GM18909 (cell line): ENCODE data around the gene PABPN1L.
"Not testable (repeated sequence)": the region's sequence is repeated elsewhere in the genome, so short reads cannot be mapped to it uniquely, and the experiment has no call there.

ENCODE experiments used
- ATAC-seq: cut with Tn5 transposase; IDR thresholded peaks from one replicate; pipeline ENCODE4 v1.9.1; 2021; ENCODE audit warnings: mild to moderate bottlenecking; ENCODE audit not compliant: unreplicated experiment, poor library complexity

The PABPN1L gene

DNA sequence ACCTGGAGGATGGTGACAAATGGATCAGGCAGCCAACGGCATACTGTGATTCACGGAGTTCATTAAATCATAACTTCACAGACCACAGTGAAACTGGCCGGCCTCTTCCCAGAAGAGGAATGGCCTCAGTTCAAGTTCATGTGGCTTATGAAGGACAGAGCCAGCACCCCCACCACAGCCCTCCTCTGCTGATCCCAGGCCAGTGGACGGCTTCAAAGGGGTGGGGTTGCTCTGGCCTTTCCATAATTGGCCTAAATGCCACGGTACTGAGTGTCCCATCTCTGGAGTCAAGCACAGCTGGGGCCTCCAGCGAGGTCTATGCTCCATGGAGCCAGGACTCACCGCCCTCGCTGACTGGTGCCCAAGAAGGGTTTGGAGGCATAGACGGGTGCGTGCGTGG, 31.1 kb downstream of the PABPN1L start:
- ATAC-seq: no peak

DNA sequence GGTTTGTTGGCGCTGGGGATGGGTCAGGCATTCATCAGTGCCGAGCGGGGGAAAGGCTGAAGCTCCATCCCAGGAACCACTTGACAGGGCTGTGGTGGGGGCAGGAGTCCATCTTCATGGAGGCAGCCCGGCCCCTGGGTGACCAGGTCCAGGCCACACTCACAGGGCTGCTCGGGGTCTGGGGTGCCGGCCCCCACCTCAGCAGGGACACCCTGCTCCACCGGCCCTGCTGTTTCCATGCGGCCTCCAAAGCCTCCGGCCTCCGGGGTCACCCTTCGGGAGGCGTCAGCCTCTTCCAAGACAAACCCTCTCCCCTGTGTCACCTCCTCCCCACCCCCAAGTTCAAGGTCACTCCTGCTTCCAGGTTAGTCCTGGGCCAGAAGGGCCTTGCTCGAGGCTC, 31.8 kb downstream of the PABPN1L start:
- ATAC-seq: no peak

DNA sequence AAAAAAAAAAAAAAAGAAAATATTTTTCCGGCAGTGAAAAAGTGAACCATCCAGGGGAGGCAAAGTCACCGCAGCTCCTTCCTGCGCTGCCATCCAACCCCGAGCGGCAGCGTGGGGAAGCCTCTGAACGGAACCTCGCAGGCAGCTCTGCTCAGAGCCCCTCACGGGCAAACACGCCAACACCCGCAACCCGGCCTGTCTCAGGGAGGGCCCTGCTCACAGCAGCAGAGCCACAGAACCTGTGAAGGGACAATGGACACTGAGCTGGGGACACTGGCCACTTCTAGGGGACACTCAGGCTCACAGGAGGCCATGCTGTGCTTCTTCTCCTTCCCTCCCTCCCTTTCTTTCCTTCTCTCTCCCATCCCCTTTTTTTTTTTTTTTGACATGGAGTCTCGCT, 33.4 kb downstream of the PABPN1L start:
- ATAC-seq: no peak

DNA sequence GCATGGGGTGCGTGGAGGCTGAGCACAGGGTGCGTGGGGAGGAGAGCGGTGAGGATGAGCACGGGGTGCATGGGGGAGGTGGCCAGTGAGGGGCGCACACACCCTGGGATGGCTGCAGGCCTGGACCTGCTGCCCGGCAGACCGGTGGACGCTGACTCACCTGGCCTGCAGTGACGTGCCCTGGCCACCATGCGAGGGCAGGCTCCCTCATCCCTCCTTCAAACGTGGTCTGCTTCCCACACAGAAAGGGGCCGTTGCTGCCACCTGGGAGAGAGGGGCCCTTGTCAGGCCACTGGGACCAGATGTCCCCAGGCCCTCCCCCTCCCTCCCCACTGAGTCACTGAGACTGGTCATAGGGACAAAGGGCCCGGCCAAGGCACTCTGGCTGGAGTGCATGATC, 34.6 kb downstream of the PABPN1L start:
- ATAC-seq: no peak

DNA sequence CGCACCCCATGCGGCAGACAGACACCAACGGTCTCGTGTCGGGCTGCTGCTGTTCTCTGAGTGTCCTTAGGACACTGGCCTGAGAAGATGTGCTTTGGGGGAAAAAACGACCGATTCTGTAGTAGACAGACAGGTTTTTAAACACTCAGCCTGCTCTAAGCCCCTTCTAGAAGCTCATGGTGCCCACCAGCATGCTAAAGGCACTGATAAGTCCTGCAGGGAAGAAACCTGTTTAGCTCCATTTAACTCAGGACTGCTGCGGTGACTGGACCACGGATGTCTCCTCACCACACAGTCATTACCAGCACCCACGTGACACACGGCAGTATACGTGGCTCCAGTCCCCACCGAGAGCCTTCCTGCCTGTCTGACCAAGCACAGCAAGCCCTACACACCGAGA, 35.7 kb downstream of the PABPN1L start:
- ATAC-seq: no peak

DNA sequence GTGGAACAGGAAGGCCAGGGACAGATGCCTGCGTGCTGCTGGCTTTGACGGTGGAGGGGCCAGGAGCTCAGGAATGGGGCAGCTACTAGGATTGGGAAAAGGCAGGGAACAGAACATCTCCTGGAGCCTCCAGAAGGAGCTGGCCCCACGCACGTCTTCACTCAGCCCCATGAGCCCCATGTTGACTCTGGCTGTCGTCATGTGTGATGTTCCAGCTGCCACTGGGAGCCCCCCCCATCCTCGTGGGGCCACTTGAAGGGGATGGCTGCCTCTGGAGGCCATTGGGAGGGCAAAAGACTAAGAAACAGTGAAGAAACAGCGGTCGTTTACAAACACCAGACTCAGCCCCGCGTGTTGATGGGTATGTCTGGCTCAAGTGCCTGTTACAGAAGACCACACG, 36.2 kb downstream of the PABPN1L start:
- ATAC-seq: no peak

DNA sequence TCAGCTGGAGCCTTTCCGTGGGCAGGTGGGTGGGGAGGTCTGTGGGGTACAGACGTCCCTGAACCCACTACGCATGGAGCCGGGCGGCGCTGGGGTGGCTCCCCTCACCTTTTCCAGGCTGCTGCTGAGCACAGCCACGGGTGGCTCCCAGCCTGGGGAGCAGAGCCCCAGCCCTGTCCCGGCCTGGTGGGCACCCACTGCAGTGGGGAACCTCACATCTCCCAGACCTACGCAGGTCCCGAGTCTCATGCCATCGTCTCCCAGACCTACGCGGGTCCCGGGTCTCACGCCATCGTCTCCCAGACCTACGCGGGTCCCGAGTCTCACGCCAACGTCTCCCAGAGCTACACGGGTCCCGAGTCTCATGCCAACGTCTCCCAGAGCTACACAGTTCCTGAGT, 37.7 kb downstream of the PABPN1L start:
- ATAC-seq: no peak

DNA sequence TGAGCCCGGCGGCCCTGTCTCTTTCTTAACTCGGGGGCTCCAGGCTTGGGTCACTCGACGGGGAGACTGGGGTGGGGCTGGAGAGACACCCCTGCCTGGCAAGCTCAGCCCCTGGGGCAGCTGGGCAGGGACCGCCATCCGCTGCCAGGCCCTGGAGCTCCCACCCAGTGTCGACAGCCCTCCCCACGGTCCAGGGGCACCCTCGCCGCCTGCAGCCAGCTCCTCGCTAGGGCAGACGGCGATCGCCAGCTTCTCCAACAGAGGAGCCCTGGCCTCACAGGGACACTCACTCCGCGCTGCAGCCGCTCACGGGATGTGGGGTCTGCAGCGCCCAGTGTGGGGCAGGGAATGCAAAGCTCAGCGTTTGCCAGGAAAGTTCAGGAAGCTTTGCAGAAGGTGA, 38.7 kb downstream of the PABPN1L start:
- no peak for ATAC-seq

DNA sequence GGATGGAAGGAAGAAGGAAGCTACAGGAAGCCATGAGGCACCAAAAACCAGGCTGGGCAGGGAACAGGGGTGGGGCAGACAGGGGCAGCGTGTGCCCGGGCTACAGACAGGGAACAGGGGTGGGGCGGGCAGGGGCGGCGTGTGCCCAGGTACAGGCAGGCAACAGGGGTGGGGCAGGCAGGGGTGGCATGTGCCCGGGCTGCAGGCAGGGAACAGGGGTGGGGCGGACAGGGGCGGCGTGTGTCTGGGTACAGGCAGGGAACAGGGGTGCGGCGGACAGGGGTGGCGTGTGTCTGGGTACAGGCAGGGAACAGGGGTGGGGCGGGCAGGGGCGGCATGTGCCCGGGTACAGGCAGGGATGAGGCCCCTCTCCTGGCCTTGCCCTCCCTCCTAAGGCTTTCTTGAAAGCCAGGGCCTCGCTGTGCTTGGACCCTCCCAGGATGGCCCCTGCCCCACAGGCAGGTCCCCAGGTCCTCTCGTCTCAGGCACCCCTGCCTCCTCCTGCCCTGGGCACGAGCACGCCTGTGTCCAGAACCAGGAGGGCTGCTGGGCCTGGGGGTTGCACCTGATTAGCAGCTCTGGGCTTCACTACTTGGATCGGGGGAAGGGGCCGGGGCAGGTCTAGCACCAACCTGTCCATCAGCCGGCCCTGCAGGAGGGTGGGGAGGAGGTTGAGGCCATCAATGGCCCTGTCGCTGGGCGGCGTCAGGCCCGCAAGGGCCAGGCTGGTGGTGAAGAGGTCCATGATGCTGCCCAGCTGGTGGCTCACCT, 40.2 kb downstream of the PABPN1L start:
- ATAC-seq: no peak

DNA sequence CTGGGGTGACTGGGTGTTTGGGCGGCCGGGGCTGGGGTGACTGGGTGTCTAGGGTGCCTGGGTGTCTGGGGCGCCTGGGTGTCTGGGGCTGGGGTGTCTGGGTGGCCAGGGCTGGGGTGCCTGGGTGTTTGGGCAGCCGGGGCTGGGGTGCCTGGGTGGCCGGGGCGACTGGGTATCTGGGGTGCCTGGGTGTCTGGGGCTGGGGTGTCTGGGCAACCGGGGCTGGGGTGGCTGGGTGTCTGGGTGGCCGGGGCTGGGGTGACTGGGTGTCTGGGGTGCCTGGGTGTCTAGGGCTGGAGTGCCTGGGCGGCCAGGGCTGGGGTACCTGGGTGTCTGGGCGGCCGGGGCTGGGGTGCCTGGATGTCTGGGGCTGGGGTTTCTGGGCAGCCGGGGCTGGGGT, 41.3 kb downstream of the PABPN1L start:
- no peak for ATAC-seq

DNA sequence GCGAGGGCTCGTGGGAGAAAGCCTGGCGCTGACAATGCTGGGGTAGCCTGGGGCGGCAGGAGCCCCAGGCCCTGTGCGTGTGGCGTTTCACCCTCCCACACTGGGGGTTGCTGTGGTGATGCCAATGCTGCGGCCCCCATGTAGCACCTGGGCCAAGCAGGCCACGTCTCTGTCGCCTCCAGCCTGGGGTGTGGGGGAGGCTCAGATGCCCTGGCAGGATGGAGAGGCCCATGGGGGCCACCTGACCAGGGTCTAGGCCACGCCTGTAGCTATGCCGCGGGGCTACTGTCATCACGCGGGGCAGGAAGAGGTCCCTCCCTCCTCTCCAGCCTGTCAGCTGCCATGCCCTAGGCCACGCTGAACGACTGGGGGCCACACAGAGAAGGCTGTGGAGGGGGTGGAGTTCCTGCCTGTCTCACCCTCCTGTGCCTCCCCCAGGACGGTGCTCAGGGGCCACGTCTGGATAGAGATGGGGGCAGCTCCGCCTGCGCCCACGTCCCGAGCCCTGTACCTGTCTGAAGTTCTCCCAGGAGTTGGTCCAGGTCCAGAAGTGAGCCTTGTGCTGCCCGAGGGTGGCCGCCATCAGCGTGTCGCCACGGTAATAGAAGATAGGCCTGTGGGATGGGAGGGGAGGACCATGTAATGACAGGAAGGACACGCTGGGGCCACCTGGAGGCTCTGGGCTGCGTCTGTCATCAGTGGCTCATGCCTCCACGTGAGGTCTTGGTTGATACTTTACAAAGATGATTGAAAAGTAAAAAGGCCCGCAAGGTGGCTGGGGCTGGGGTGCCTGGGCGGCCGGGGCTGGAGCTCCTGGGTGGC, 42.0 kb downstream of the PABPN1L start:
- no peak for ATAC-seq

DNA sequence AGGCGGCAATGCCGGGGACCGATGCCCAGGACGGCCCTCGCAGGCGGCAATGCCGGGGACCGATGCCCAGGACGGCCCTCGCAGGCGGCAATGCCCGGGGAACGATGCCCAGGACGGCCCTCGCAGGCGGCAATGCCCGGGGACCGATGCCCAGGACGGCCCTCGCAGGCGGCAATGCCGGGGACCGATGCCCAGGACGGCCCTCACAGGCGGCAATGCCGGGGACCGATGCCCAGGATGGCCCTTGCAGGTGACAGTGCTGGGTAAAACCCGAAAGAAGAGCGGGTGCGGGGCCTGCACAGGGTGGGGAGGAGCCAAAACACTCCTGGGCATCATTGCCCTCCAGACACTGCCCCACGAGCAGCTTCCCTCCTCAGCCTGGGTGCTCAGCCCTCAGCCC, 42.8 kb downstream of the PABPN1L start:
- ATAC-seq: not testable (repeated sequence)

DNA sequence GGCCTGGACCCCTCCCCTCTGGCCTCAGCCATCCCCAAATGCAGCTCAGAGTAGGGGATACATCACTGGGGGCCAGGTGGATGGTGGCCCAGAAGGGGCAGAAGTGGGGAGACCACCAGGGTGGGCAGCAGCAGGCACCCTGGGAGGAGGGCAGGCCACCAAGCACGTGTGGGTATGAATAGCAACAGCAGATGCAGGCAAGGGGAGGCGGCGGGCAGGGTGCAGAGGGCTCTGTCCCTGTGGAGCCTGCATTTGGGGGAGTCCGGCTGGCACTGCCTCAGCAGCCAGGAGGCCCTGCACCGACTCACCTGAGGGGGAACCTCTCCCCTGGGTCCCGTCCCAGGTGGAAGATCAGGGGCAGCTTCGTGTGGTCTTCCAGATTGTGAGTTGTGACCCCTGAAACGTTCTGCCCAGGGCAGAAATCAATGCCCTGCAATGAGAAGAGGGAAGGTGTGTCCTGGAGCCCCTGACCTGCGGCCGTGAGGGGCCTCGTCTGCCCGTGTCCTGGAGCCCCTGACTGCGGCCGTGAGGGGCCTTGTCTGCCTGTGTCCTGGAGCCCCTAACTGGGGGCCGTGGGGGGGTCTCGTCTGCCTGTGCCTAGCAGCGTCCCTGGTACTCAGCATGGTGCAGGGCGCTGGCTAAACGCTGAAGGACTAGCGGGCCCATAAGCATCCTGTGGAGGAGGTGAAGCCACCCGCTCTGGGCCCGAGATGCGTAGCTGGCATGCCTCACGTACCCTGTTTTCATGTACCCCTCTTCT, 44.0 kb downstream of the PABPN1L start:
- ATAC-seq: no peak

DNA sequence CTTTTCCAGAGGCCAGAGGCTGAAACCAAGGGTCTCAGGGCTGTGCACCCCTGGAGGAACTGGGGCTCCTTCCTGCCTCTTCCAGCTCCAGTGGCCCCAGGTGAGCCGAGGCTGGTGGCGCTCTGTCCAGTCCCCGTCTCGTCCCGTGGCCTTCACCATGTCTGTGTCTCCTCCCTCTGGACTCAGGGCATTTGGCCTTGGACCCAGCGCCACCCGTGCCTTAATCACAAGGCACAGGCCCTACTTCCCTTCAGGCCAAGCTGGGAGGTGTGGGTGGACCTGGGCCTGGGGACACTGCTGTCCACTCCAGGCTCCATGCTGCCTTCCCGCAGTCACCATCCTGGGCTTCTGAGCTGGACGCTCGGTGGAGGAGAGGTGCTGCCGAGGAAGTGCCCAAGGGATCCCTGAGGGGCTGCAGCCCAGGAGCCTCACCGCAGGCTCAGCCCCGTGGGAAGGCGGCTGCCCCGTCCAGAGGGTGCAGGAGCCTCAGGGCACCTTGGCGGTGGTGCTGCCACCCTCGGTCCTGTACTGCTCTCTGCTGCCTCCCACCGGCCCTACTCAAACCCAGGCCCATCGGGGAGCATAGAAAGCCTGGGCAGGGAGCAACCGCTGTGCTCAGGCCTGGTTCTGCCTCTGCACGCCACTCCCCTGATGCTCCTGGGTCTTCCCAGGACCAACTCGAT, 45.2 kb downstream of the PABPN1L start:
- no peak for ATAC-seq

DNA sequence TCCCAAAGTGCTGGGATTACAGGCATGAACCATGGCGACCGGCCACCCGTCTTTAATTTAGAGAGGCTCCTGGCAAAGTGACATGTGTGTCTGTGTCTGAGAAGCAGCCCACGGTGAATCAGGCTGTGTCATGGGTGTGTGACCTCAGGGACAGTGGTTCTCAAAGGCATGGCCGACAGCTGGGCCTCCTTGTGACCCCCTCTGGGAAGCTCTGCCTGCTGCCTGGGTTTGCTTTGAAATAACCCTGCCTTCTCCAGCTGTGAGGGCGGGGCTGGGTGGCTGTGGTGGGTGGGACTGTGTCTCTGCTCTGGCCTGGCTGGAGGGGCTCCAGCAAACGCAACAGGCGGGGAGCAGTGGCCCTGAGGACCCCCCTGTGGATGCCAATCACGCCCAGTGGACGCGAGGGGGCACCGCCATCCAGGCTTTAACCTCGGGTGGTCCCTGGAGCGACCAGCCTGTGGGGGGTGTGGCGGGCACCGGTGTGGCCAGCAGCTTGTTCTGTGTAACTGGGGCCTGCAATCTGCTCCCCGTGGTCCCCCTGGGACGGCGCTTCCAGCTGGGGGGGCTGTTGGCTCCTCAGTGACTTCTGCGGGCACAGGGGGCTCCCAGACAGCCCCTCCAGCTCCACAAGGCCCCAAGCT, 46.0 kb downstream of the PABPN1L start:
- ATAC-seq: no peak

DNA sequence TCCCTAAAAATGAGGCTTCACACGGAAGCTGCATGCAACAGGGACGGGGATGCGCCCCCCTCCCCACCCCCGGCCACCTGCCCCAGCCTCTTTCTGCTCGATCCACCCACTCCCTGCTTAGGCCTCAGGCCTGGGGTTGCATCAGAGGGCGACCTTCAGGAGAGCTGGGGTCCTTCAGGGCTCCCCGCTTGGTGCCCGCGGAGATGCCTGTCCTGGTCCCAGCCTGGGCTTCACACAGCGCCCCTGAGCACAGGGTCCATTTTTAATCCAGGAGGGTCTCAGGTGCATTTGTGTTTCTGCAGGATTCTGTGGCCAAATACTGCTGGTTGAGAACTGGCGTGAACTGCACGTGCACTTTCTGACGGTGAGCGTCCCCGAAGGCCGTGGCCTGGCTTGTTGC, 47.3 kb downstream of the PABPN1L start:
- ATAC-seq: no peak

DNA sequence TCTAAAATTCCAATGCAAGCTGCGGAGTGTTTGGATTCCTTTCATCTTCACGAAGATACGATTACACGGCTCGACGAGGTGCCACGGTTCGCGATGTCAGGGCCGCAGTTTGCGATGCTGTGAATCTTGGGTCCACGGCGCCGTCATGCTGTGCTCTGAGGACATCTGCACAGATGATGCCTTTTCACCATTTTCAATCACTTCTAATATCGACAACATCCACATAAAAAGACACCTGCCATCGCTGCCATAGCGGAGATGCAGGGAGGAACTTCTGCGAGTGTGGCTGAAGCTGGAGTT, 47.9 kb downstream of the PABPN1L start:
- no peak for ATAC-seq

DNA sequence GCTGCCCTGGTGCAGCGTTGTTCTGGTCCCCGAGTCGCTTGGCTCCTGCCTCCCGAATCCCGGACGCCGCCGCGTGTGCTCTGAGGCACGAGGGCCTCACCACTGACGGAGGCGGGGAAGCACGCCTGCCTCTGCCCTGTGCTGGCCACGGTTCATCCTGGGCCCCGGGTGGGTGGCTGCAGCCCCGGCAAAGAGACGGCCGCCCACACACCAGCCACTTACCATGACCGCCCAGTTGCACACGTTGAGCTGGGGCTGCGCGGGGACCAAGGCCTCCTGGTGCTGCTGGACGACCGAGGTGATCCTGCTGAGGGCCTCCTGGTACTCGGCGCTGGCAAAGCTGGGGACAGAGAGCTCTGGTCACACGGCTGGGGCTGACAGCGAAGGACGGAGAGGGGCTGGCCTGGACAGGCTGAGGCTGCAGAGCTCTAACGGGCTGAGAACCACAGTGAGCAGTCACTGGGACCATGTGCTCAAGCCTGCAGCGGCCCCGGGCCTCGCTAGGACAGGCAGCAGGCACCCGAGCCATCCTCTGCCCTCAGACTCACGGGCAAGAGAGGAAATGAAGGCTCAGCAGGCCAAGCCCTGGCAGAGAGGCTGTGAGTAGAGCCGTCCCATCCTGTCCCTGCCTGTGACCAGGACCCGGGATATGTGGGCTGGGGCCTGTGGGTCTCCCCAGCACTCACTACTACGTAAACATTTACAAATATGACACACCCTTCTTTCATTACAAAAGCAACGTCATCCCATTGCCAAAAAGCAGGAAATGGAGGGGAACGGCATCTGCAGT, 48.5 kb downstream of the PABPN1L start:
- ATAC-seq: no peak

DNA sequence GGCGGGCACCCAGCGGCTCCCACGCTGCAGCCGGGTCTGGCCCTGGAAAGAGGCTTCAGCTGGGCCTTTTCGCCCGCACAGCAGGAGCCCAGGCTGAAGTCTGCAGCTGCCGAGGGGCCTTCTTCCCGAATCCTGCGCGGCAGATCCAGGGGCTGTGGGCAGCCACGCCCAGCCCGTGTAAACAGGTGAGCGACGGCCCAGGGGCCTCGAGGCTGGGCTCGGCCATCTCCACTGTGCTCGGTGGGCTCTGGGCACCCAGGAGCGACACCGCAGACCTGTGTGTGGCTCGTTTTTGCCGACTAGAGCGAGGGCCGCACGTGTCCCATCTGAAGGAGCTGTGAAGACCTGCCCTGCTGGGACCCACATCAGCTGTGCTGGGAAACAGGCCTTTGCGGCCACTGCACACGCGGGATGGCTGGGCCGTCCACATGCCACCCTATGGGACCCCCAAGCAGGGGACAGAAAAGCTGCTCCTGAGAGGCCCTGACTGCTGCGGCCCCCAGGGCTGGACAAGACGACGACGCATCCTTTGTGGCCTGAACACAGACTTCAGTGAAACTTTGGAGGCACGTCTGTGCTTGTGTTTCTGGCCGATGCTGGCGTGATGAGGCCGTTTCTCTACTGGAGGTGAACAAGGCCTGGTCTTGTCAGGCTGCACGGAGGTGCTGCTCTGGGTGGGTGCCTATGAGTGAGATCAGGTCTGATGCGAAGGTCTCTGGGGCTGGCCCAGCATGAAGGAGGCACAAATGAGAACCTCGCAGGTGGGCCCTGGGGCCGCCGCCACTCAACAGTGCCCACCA, 49.5 kb downstream of the PABPN1L start:
- ATAC-seq: no peak
